SK-N-SH treated with all-trans-retinoic acid at 6 μM for 48 hours (cell line): ENCODE measurements around the gene KCNIP4.

ENCODE experiments used
- ARNTL ChIP-seq: fragments of 450-650 bp; formaldehyde crosslinking; IDR thresholded peaks from 2 replicates; pipeline ENCODE4 v1.5.0; 2020; ENCODE audit warnings: low read depth, mild to moderate bottlenecking, moderate library complexity, borderline replicate concordance
- BACH2 ChIP-seq: fragments of 250-450 bp; sonication (Bioruptor Pico); IDR thresholded peaks from 2 replicates; pipeline ENCODE4 v1.9.0; 2021; ENCODE audit warnings: mild to moderate bottlenecking, borderline replicate concordance
- CSDC2 ChIP-seq: fragments of 250-450 bp; sonication (Bioruptor Pico); IDR thresholded peaks from 2 replicates; pipeline ENCODE4 v1.5.0; 2020; ENCODE audit warnings: mild to moderate bottlenecking, moderate library complexity
- GLIS3 ChIP-seq: fragments of 250-450 bp; sonication (Bioruptor Pico); IDR thresholded peaks from 2 replicates; pipeline ENCODE4 v1.5.0; 2020; ENCODE audit warnings: mild to moderate bottlenecking, moderate library complexity
- ISL1 ChIP-seq: fragments of 250-450 bp; sonication (Bioruptor Pico); IDR thresholded peaks from 2 replicates; pipeline ENCODE4 v2.1.2; 2022; ENCODE audit warnings: mild to moderate bottlenecking, moderate library complexity
- OSR1 ChIP-seq: fragments of 250-450 bp; sonication (Bioruptor Pico); IDR thresholded peaks from 2 replicates; pipeline ENCODE4 v1.8.0; 2022; ENCODE audit warnings: moderate library complexity, mild to moderate bottlenecking, inconsistent platforms
- PPARA ChIP-seq: fragments of 250-450 bp; sonication (Bioruptor Pico); IDR thresholded peaks from 2 replicates; pipeline ENCODE4 v1.5.0; 2020; ENCODE audit warnings: mild to moderate bottlenecking, borderline replicate concordance
- TOX ChIP-seq: fragments of 250-450 bp; sonication (Bioruptor Pico); IDR thresholded peaks from 2 replicates; pipeline ENCODE4 v1.8.0; 2021; ENCODE audit warnings: mild to moderate bottlenecking, moderate library complexity, borderline replicate concordance
- ZFP3 ChIP-seq: fragments of 250-450 bp; sonication (Bioruptor Pico); IDR thresholded peaks from 2 replicates; pipeline ENCODE4 v1.5.0; 2020; ENCODE audit warnings: mild to moderate bottlenecking, moderate library complexity
- ZFP30 ChIP-seq: fragments of 450-650 bp; formaldehyde crosslinking; IDR thresholded peaks from 2 replicates; pipeline ENCODE4 v1.5.0; 2022; ENCODE audit warnings: mild to moderate bottlenecking, moderate library complexity
- ZNF70 ChIP-seq: fragments of 450-650 bp; formaldehyde crosslinking; IDR thresholded peaks from 2 replicates; pipeline ENCODE4 v1.5.0; 2020; ENCODE audit warnings: mild to moderate bottlenecking, moderate library complexity
- TF ChIP-seq, protein P1 (sequence below): fragments of 250-450 bp; sonication (Bioruptor Pico); IDR thresholded peaks from 2 replicates; pipeline ENCODE4 v1.8.0; 2020; ENCODE audit warnings: mild to moderate bottlenecking, moderate library complexity, borderline replicate concordance
- TF ChIP-seq, protein P2 (sequence below): fragments of 250-450 bp; sonication (Bioruptor Pico); IDR thresholded peaks from 2 replicates; pipeline ENCODE4 v1.5.1; 2020; ENCODE audit warnings: low read depth, mild to moderate bottlenecking, moderate library complexity
- TF ChIP-seq, protein P3 (sequence below): fragments of 250-450 bp; sonication (Bioruptor Pico); IDR thresholded peaks from 2 replicates; pipeline ENCODE4 v1.8.0; 2021; ENCODE audit warnings: low read depth, mild to moderate bottlenecking, moderate library complexity, borderline replicate concordance

DNA sequence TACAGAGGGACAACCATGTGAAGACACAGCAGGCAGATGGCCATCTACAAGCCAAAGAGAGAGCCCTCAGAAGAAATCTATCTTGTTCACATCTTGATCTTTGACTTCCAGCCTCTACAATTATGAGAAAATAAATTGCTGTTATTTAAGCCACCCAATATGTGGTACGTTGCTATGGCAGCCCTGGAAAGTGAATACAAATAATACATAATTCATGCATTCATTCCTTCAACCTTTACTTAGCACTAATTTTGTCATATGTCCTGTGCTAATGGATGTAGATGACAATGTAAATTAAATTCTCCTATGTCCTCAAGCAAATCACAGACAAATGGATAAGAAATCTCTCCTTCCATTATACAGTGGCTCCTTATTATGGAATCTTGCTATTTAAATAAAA, 886.7 kb downstream of the KCNIP4 start:
- no peak for TF ChIP-seq GLIS3 (CRISPR knock-in tag)
- no peak for TF ChIP-seq ZNF70 (CRISPR knock-in tag)
- no peak for TF ChIP-seq ISL1 (CRISPR knock-in tag)
- TF ChIP-seq, protein P1, sequence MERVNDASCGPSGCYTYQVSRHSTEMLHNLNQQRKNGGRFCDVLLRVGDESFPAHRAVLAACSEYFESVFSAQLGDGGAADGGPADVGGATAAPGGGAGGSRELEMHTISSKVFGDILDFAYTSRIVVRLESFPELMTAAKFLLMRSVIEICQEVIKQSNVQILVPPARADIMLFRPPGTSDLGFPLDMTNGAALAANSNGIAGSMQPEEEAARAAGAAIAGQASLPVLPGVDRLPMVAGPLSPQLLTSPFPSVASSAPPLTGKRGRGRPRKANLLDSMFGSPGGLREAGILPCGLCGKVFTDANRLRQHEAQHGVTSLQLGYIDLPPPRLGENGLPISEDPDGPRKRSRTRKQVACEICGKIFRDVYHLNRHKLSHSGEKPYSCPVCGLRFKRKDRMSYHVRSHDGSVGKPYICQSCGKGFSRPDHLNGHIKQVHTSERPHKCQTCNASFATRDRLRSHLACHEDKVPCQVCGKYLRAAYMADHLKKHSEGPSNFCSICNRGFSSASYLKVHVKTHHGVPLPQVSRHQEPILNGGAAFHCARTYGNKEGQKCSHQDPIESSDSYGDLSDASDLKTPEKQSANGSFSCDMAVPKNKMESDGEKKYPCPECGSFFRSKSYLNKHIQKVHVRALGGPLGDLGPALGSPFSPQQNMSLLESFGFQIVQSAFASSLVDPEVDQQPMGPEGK (CRISPR knock-in tag), result no peak
- TF ChIP-seq CSDC2 (CRISPR knock-in tag), result no peak
- no peak for TF ChIP-seq OSR1
- no peak for TF ChIP-seq BACH2 (CRISPR knock-in tag)
- no peak for TF ChIP-seq PPARA
- no peak for TF ChIP-seq ARNTL (CRISPR knock-in tag)
- TF ChIP-seq, protein P2, sequence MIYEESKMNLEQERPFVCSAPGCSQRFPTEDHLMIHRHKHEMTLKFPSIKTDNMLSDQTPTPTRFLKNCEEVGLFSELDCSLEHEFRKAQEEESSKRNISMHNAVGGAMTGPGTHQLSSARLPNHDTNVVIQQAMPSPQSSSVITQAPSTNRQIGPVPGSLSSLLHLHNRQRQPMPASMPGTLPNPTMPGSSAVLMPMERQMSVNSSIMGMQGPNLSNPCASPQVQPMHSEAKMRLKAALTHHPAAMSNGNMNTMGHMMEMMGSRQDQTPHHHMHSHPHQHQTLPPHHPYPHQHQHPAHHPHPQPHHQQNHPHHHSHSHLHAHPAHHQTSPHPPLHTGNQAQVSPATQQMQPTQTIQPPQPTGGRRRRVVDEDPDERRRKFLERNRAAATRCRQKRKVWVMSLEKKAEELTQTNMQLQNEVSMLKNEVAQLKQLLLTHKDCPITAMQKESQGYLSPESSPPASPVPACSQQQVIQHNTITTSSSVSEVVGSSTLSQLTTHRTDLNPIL, result no peak
- TF ChIP-seq ZFP30, result no peak
- no peak for TF ChIP-seq TOX (CRISPR knock-in tag)
- TF ChIP-seq ZFP3 (CRISPR knock-in tag), result no peak
- TF ChIP-seq, protein P3, sequence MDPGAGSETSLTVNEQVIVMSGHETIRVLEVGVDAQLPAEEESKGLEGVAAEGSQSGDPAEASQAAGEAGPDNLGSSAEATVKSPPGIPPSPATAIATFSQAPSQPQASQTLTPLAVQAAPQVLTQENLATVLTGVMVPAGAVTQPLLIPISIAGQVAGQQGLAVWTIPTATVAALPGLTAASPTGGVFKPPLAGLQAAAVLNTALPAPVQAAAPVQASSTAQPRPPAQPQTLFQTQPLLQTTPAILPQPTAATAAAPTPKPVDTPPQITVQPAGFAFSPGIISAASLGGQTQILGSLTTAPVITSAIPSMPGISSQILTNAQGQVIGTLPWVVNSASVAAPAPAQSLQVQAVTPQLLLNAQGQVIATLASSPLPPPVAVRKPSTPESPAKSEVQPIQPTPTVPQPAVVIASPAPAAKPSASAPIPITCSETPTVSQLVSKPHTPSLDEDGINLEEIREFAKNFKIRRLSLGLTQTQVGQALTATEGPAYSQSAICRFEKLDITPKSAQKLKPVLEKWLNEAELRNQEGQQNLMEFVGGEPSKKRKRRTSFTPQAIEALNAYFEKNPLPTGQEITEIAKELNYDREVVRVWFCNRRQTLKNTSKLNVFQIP, result no peak
